ENCODE results near the gene MAML2. TPM values are rescaled to one million over a fixed set of nuclear protein-coding genes. Genes with fewer than 3 reads are reported as not detected.

MAML2 gene
- total RNA-seq, 2 experiments from 2014 or later = 14.1 to 14.3 TPM

GRCh38 chr11:96045622-96046456 is 297.2 kb downstream of the MAML2 start:
- no peaks in the 10 kb centered on the region for H3K27me3 Mint-ChIP-seq
- peaks cover 32% of the 10 kb centered on the region for H3K4me1 Mint-ChIP-seq
- peaks cover 41% of the 10 kb centered on the region for H3K36me3 Mint-ChIP-seq
- no peaks in the 10 kb centered on the region for H3K9me3 Mint-ChIP-seq
- no peak for DNase-seq
- H3K27ac Mint-ChIP-seq = peak overlapping the region; percentile 39
- no peak overlapping the region for H3K4me3 Mint-ChIP-seq

- Mint-ChIP-seq H3K9me3 (no peaks in the 10 kb centered on the region), H3K27ac (no peak overlapping the region), H3K4me3 (no peak overlapping the region), H3K27me3 (no peaks in the 10 kb centered on the region), H3K36me3 (peaks cover 33% of the 10 kb centered on the region), H3K4me1 (peaks cover 22% of the 10 kb centered on the region)
- DNase-seq = no peak
Observed at GRCh38 chr11:96044747-96045146, 298.2 kb downstream of the MAML2 start.

- H3K36me3 Mint-ChIP-seq = peaks cover 34% of the 10 kb centered on the region
- no peak for DNase-seq
- H3K27ac Mint-ChIP-seq = no peak overlapping the region
- H3K4me1 Mint-ChIP-seq = peaks cover 22% of the 10 kb centered on the region
- no peak overlapping the region for H3K4me3 Mint-ChIP-seq
- no peaks in the 10 kb centered on the region for H3K9me3 Mint-ChIP-seq
- no peaks in the 10 kb centered on the region for H3K27me3 Mint-ChIP-seq
Observed at GRCh38 chr11:96044311-96044710, 298.7 kb downstream of the MAML2 start.

- no peak overlapping the region for H3K27ac Mint-ChIP-seq
- no peak for DNase-seq
- peaks cover 37% of the 10 kb centered on the region for H3K36me3 Mint-ChIP-seq
- peaks cover 20% of the 10 kb centered on the region for H3K4me1 Mint-ChIP-seq
- H3K27me3 Mint-ChIP-seq = no peaks in the 10 kb centered on the region
- no peak overlapping the region for H3K4me3 Mint-ChIP-seq
- H3K9me3 Mint-ChIP-seq = no peaks in the 10 kb centered on the region
Observed at GRCh38 chr11:96043291-96043690, 299.7 kb downstream of the MAML2 start.

DNA sequence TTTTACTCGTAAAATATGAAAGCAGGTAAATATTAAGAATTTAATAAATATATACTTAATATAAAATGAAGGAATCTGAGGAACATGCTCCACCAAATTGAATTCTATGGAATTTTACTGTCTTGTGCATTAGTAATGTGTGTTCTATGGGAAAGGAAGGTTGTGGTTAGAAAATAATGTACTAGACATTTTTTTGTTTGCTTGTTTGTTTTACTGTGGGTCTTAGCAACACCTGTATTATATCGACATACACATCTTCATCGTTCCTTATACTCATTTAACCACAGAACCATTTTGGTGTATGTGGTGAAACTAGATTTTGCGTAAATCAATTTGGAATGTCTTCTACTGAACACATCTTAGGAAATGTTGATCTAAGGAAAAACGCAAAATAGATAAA is 304.9 kb downstream of the MAML2 start:
- H3K9me3 Mint-ChIP-seq = no peaks in the 10 kb centered on the region
- H3K36me3 Mint-ChIP-seq = peaks cover 29% of the 10 kb centered on the region
- DNase-seq = no peak
- no peak overlapping the region for H3K27ac Mint-ChIP-seq
- H3K4me1 Mint-ChIP-seq = peaks cover 22% of the 10 kb centered on the region
- H3K4me3 Mint-ChIP-seq = no peak overlapping the region
- no peaks in the 10 kb centered on the region for H3K27me3 Mint-ChIP-seq

DNA sequence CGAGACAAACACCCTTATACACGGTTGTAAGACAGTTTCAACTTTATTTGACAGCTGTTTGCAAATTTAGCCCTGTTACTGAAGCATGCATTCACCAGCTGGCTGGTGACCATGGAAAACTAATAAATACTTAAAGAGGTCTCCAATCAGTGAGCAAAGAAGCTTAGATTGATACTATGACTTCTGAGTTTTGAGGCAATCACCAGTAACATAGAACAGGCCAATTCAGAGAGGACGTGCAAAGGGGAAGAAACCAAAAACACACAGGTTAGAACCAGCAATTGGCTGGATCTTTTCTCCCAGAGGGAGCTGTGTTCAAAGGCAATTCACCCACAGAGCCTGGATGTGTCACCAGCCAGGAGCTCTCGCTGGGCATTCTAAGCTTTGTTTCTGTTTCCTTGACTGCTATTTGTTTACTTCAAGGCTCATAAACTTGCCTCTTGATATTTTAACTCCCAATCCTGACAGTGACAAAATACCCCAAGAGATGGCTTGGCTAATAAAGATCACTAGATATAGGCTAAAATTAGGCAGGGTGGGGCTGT is 305.5 kb downstream of the MAML2 start:
- Mint-ChIP-seq H3K36me3 (peaks cover 28% of the 10 kb centered on the region), H3K9me3 (no peaks in the 10 kb centered on the region)

DNA sequence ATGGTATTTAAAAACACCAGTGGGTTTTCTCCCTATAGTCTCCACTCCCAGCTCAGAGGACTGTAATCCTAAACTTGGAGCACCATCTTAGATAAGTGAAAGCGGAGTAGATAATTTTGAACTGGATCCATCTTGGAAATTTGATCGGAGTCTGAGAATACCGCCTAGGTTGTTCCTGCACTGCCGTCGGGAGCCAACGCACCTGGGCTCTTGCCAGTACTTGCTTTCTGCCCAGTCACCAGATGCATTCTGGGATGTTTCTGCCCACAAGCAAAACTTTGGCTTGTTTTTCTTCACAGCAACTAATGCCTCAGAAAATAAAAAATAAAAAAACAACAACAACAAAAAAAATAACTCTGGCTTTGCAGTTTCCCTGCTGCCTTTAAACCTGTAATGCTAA is 306.1 kb downstream of the MAML2 start:
- Mint-ChIP-seq H3K36me3 (peaks cover 23% of the 10 kb centered on the region), H3K27me3 (no peaks in the 10 kb centered on the region), H3K4me3 (no peak overlapping the region), H3K4me1 (peaks cover 24% of the 10 kb centered on the region), H3K9me3 (no peaks in the 10 kb centered on the region), H3K27ac (no peak overlapping the region)
- no peak for DNase-seq

More for the DNA sequence above, 305.5 kb downstream of the MAML2 start:
- peaks cover 24% of the 10 kb centered on the region for H3K4me1 Mint-ChIP-seq
- no peak for DNase-seq
- H3K4me3 Mint-ChIP-seq = no peak overlapping the region
- H3K27ac Mint-ChIP-seq = no peak overlapping the region
- no peaks in the 10 kb centered on the region for H3K27me3 Mint-ChIP-seq

DNA sequence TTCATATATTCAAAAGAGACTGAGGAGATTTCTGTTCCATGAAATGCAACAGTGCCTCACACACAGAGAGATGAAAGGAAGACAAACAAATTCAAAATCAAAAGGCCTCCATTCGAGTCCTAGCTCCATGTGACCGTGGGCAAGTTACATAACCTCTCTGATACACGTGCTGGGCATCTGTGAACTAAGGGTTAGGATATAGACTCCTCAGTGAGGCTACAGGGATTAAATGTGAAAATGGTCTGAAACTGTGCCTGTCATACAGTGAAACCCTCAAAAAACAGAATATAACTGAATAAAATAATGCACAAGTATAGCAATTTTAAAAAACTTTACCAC is 307.3 kb downstream of the MAML2 start:
- Mint-ChIP-seq H3K27me3 (no peaks in the 10 kb centered on the region), H3K4me3 (no peak overlapping the region), H3K9me3 (no peaks in the 10 kb centered on the region), H3K27ac (no peak overlapping the region), H3K4me1 (peaks cover 26% of the 10 kb centered on the region), H3K36me3 (peaks cover 20% of the 10 kb centered on the region)
- no peak for DNase-seq

DNA sequence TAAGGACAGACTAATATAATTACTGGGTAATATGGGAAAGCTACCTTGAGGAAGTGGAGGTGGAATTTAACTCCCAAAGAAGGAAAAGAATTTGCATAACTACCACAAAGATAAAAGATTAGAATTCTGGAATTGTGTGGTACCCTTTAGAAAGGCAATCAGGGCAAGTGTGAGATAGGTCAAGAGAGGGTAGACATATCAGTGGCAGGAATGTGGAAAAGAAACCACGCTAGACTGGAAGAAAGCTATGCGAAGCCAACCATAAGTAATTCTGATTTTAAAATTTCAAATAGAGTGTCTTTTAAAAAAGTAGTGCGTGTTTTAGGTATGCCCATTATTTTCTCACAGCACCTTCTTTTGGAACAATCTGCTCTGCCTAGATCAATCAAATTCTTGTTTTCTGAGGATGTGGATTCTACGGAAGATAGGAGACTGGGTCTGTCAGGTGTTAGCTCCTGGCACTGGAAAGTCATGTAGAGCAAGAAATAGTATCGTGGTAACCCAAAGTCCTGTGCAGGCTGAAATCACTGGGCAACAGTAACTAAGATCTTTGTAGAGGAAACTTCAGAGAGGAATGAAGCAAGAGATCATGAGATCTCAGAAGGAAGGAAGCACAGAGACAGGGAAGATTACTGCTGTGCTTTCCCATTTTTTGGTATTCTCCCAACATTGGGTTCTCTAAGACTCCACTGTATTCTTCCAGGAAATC is 307.8 kb downstream of the MAML2 start:
- DNase-seq = no peak

GRCh38 chr11:96033599-96033998 is 309.4 kb downstream of the MAML2 start:
- Mint-ChIP-seq H3K4me1 (peaks cover 35% of the 10 kb centered on the region), H3K4me3 (no peak overlapping the region), H3K27ac (no peak overlapping the region), H3K36me3 (peaks cover 21% of the 10 kb centered on the region), H3K27me3 (no peaks in the 10 kb centered on the region), H3K9me3 (no peaks in the 10 kb centered on the region)
- no peak for DNase-seq

More for the DNA sequence above, 307.8 kb downstream of the MAML2 start:
- peaks cover 20% of the 10 kb centered on the region for H3K36me3 Mint-ChIP-seq
- no peaks in the 10 kb centered on the region for H3K27me3 Mint-ChIP-seq
- peaks cover 27% of the 10 kb centered on the region for H3K4me1 Mint-ChIP-seq
- H3K27ac Mint-ChIP-seq = no peak overlapping the region
- no peak overlapping the region for H3K4me3 Mint-ChIP-seq
- H3K9me3 Mint-ChIP-seq = no peaks in the 10 kb centered on the region

DNA sequence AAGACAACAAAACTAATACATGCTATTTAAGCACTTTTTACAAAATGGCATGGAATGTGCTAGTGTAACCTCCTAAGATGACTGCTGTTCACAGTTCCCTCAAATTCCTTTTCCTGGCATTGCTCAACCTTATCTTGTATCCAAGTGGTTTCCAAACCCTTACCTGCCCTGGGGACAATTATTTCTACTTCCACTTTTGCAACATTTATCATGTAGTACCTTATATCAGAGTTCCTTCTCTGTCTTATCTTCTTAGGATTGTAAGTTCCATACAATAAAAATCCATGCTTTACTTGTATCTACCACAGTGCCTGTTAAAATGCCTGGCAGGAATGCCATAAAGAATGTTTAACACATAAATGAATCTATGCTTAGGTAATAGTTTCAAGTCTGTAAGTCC is 309.9 kb downstream of the MAML2 start:
- no peak overlapping the region for H3K4me3 Mint-ChIP-seq
- no peaks in the 10 kb centered on the region for H3K9me3 Mint-ChIP-seq
- peaks cover 21% of the 10 kb centered on the region for H3K36me3 Mint-ChIP-seq
- peaks cover 38% of the 10 kb centered on the region for H3K4me1 Mint-ChIP-seq
- no peak overlapping the region for H3K27ac Mint-ChIP-seq
- no peaks in the 10 kb centered on the region for H3K27me3 Mint-ChIP-seq
- no peak for DNase-seq

DNA sequence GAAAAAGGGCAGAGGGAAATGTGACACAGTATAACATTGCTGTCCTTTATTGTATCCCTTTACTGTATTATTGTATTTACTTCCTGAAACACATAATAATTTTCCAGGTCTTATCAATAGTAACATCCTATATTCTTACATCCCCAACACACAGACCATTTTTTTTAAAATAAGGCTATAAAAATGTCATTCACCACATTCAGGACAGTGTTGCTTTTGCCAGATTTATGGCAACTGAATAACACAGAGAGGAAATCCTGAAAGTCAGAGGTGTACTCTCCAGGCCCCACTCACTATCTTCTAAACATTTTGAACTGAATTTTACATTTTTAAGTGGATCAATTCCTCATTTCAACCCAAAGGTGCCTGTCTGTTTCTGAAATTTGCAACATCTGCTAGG is 314.2 kb downstream of the MAML2 start:
- Mint-ChIP-seq H3K27ac (no peak overlapping the region), H3K4me3 (no peak overlapping the region), H3K4me1 (peaks cover 48% of the 10 kb centered on the region), H3K27me3 (no peaks in the 10 kb centered on the region), H3K36me3 (peaks cover 17% of the 10 kb centered on the region), H3K9me3 (no peaks in the 10 kb centered on the region)
- DNase-seq = no peak

DNA sequence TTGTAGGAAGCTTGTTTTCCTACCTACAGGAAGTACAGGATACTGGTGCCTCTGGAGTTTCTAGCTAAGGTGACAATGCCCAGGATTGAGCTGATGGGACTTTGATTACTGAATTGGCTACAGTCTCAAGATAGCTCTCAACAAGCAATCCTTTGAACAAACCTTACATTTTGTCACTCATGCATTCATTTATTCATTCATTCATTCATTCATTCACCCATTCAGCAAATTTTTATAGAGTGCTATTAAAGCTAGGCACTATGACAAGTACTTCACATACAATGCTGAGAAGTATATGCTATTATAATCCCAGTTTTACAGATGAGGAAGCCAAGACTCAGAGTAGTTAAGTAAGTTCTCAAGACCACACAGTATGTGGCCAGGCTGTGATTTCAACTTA is 316.0 kb downstream of the MAML2 start:
- Mint-ChIP-seq H3K4me1 (peaks cover 55% of the 10 kb centered on the region), H3K27ac (peak overlapping the region; percentile 1), H3K36me3 (peaks cover 20% of the 10 kb centered on the region), H3K4me3 (no peak overlapping the region), H3K9me3 (no peaks in the 10 kb centered on the region), H3K27me3 (no peaks in the 10 kb centered on the region)
- DNase-seq = no peak

DNA sequence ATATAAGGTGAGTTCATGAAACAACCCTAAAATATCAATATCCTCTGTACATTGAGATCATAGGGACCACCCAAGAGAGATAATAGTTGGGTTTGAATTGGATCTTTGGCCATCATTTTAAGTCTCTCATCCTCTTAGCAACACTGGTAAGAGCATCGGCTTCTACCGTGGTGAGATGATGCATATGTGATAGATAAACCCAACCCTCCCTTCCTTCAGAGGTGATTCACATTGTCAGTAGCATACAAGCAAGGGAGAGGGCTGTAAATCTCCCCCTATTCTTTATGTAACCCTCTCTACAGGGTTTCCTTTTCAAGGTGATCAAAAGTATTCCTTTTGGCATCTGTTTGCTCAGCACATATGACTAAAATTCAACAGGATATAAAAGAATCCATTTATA is 316.7 kb downstream of the MAML2 start:
- Mint-ChIP-seq H3K4me3 (no peak overlapping the region), H3K27me3 (no peaks in the 10 kb centered on the region), H3K9me3 (no peaks in the 10 kb centered on the region), H3K27ac (peak overlapping the region; percentile 6), H3K36me3 (peaks cover 21% of the 10 kb centered on the region), H3K4me1 (peaks cover 55% of the 10 kb centered on the region)
- no peak for DNase-seq

DNA sequence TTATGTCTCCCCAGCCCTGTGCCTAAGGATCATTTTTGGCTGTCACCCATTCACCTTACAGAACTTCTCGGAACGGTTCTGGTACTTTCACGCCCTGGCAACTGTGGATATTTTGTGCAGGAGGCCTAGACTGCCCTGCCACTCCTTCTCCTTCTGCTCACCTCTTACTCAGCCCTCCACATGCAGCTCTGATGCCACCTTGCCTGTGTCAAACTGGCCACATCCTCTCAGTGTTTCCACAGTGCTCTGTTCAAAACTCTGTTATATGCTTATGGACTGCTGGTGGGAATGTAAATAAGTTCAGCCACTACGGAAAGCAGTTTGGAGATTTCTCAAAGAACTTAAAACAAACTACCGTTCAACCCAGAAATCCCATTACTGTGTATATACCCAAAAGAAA is 318.3 kb downstream of the MAML2 start:
- H3K27me3 Mint-ChIP-seq = no peaks in the 10 kb centered on the region

More for the DNA sequence above, 318.3 kb downstream of the MAML2 start:
- DNase-seq = no peak
- H3K27ac Mint-ChIP-seq = no peak overlapping the region
- peaks cover 65% of the 10 kb centered on the region for H3K4me1 Mint-ChIP-seq
- peaks cover 16% of the 10 kb centered on the region for H3K36me3 Mint-ChIP-seq
- H3K9me3 Mint-ChIP-seq = no peaks in the 10 kb centered on the region
- H3K4me3 Mint-ChIP-seq = no peak overlapping the region

Data from activated naive CD8-positive, alpha-beta T cell treated with anti-CD3 and anti-CD28 coated beads for 36 hours (primary cell).